Measurements from ENCODE around the gene HLA-B. TPM values are rescaled to one million over a fixed set of nuclear protein-coding genes. Genes with fewer than 3 reads are reported as not detected.

Gene HLA-B
- total and polyA plus RNA-seq, 2 of the 8 experiments (the other 6 are each of a cell fraction or from before 2014, with no cell fraction given) = 154 to 233 TPM

DNA sequence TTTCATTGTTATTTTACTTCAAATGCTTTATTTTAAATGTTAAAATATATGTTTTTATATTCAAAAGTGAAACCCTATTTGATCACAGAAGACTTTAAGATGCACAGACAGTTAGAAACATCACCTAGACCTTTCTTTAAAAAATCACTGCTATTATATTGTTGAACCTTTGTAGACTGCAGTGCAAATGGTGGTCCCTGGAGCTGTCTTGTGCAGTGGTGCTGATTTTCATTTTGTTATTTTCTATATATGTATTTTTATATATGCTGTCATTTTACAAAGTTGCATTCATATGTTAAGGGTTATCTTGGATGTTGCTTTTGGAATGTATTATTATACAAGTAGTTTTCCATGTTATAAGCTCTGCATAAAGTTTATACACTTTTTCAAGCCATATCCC is 18.7 kb upstream of the HLA-B start (continued):
- TF ChIP-seq CHD1 (IDR thresholded peaks at IDR 0.05; ENCODE audit: low read depth, low read length) = no peak
